Activated T-cell treated with anti-CD3 and anti-CD28 coated beads, Interleukin-2, amount 50 U/mL, for 4 hours (primary cell): Measurements from ENCODE around the gene NAT16. TPM values are rescaled to one million over a fixed set of nuclear protein-coding genes. Genes with fewer than 3 reads are reported as not detected.
"Not testable (repeated sequence)": the region's sequence is repeated elsewhere in the genome, so short reads cannot be mapped to it uniquely, and the experiment has no call there.

ENCODE experiments used
- ATAC-seq, 2 donors: fragments of 200-7000 bp; cut with Tn5 transposase; one replicate each; pipeline ENCODE4 v1.10.0; 2021
- DNase-seq: peaks from one replicate; pipeline ENCODE4 v3.0.0-alpha.2; 2020
- H3K27me3 Mint-ChIP-seq: one replicate; pipeline ENCODE4 v1.8.0; 2021; ENCODE audit warnings: low read depth, mixed read lengths
- H3K36me3 Mint-ChIP-seq: one replicate; pipeline ENCODE4 v1.8.0; 2022; ENCODE audit warnings: mixed read lengths; ENCODE audit not compliant: insufficient read depth
- H3K4me1 Mint-ChIP-seq: one replicate; pipeline ENCODE4 v1.8.0; 2021; ENCODE audit warnings: low read depth, mixed read lengths
- H3K4me3 Mint-ChIP-seq: one replicate; pipeline ENCODE4 v1.8.0; 2021; ENCODE audit warnings: mild to moderate bottlenecking, moderate library complexity, mixed read lengths
- H3K9me3 Mint-ChIP-seq: one replicate; pipeline ENCODE4 v1.8.0; 2021; ENCODE audit warnings: mixed read lengths
- total RNA-seq, 3 donors: library from RNA; stranded (reverse); gene quantifications; one replicate each; pipeline ENCODE4 v1.2.1, GENCODE V29; 2021

NAT16 gene
- total RNA-seq, 3 donors from 2014 or later: not detected

DNA sequence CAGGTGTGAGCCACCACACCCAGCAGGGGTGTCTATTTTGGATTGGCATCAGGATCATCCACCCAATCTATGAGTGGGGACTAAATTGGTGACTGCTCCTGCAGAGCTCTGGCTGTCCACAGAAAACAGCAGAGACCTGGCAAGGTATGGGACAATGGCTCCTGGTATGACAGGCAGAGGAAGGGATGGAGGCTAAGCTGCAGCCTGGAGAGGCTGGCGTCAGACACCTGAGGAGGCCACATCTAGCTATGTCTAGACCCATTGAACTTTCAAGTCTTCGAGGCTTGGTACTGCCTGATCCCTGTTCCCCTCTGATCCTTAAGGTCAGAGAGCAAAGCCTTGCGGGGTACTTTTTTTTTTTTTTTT, 56.4 kb downstream of the NAT16 start:
- Mint-ChIP-seq H3K27me3 (peaks cover 60% of the 10 kb centered on the region), H3K9me3 (no peaks in the 10 kb centered on the region), H3K4me1 (peaks cover 31% of the 10 kb centered on the region), H3K36me3 (no peaks in the 10 kb centered on the region), H3K4me3 (no peak overlapping the region)
- DNase-seq (no peak), ATAC-seq (no peak)

DNA sequence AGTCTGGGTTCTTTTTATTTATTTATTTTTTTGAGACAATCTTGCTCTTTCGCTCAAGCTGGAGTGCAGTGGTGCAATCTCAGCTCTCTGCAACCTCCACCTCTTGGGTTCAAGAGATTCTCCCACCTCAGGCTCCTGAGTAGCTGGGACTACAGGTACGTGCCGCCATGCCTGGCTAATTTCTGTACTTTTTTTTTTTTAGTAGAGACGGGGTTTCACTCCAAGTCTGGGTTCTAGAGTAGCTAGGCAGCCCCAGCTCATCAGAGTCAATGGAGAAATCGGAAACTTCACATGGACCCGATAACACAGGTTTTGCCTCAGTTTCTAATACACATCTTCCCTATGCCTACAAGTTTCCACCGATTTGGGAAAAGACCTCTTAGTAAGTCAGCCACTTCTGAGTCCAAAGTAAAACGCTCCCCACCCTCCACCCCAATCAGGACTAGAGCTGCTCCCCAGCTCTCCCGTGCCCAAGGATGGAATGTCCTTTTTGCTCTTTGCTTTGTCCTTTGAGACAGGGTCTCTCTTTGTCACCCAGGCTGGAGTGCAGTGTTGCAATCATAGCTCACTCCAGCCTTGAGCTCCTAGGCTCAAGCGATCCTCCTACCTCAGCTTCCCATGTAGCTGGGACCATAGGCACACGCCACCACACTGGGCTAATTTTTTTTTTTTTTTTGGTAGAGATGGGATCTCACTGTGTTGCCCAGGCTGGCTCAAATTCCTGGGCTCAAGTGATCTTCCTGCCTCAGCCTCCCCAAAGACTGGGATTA, 57.0 kb downstream of the NAT16 start:
- DNase-seq (no peak), ATAC-seq (no peak)
- no peaks in the 10 kb centered on the region for H3K36me3 Mint-ChIP-seq
- no peak overlapping the region for H3K4me3 Mint-ChIP-seq
- peaks cover 31% of the 10 kb centered on the region for H3K4me1 Mint-ChIP-seq
- H3K9me3 Mint-ChIP-seq: no peaks in the 10 kb centered on the region
- peaks cover 63% of the 10 kb centered on the region for H3K27me3 Mint-ChIP-seq

DNA sequence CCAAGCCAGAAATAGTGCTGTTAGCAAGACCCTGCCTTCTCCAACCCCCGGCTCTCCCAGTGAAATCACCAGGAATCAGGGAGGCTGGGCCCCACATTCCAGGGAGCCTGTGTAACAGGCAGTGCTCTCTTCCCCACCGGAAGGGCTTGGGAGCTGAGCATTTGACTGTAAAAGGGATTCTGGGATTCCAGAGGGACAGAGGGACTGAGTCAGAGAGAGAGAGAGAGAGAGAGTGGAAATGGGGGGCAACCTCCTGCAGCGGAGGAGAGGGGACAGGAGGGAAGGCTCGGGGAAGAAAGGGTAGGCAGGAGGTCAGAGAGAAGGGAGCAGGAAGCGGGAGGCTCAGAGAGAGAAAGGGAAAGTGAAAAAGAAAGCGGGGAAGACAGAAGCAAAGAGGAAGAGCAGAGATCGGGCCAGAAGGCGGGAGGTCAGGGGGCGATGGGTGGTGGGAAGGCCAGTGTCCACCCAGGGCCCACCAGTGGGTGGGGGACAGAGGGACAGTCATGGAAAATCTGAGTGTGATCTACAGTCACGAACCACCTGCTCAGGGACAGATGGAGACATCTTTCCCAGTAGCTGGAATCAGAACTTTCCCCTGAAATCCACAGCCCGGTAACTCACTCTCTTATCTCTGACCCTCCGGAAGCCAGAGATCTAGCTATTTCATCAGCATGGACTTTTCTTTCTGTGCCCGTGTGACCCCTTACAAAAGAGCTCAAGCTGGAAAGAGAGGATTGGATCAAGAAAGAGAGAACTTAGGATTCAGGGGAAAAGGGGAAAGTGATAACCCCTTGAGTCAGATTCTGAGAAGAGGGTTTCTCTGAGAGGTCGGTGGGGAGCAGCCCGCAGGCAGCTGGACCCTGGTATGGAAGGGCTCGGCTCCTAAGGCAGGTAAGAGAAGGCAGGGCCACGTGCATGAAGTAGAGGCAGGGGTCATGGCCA, 57.8 kb downstream of the NAT16 start:
- Mint-ChIP-seq H3K27me3 (peaks cover 60% of the 10 kb centered on the region), H3K4me1 (peaks cover 29% of the 10 kb centered on the region), H3K4me3 (peak overlapping the region; percentile 16), H3K9me3 (no peaks in the 10 kb centered on the region), H3K36me3 (no peaks in the 10 kb centered on the region)
- ATAC-seq (peak in 1 of 2 donors; percentile 34), DNase-seq (no peak)

DNA sequence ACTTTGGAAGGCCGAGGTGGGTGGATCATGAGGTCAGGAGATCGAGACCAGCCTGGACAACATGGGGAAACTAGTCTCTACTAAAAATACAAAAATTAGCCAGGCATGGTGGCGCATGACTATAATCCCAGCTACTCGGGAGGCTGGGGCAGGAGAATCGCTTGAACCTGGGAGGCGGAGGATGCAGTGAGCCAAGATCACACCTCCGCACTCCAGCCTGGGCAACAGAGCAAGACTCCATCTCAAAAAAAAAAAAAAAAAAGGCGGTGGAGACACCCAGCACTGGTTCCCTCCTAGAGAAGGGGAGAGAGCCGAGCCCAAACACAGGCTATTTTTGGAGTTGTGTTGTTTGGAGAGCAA, 58.5 kb downstream of the NAT16 start:
- H3K9me3 Mint-ChIP-seq, DNase-seq, ATAC-seq, H3K4me3 Mint-ChIP-seq, H3K36me3 Mint-ChIP-seq: not testable (repeated sequence)
- Mint-ChIP-seq H3K4me1 (peaks cover 22% of the 10 kb centered on the region), H3K27me3 (peaks cover 53% of the 10 kb centered on the region)

Other genes starting within 250 kb of the NAT16 start
- under 1 TPM in 1 of 3 donors, not detected in 2; 0.16 TPM for gene MUC3A, start 230.8 kb downstream of the NAT16 start, total RNA-seq
- gene MUC12, start 210.7 kb downstream of the NAT16 start, total RNA-seq: under 1 TPM; 0.16 to 0.20 (median 0.19) TPM
- gene MUC17, start 160.2 kb downstream of the NAT16 start, total RNA-seq: not detected
- 10 to 100 TPM; 23.9 to 26.8 (median 24.2) TPM for gene TRIM56, start 94.8 kb downstream of the NAT16 start, total RNA-seq
- under 1 TPM; 0.18 to 0.46 (median 0.33) TPM for gene SERPINE1, start 53.2 kb downstream of the NAT16 start, total RNA-seq
- 10 to 100 TPM; 27.6 to 32.9 (median 28.3) TPM for gene AP1S1, start 25.8 kb downstream of the NAT16 start, total RNA-seq
- not detected for gene VGF, start 14.7 kb downstream of the NAT16 start, total RNA-seq
- gene MOGAT3, start 20.7 kb upstream of the NAT16 start, total RNA-seq: not detected
- gene PLOD3, start 37.3 kb upstream of the NAT16 start, total RNA-seq: 10 to 100 TPM; 30.1 to 38.9 (median 33.2) TPM
- 10 to 100 TPM; 50.4 to 55.0 (median 53.2) TPM for gene ZNHIT1, start 37.9 kb upstream of the NAT16 start, total RNA-seq
- gene CLDN15, start 57.5 kb upstream of the NAT16 start, total RNA-seq: 10 to 100 TPM; 15.6 to 18.5 (median 17.6) TPM
- 100 to 1,000 TPM; 126 to 148 (median 136) TPM for gene FIS1, start 64.8 kb upstream of the NAT16 start, total RNA-seq
- 10 to 100 TPM in 1 of 3 donors, 1 to 10 TPM in 2; 7.7 to 10.7 (median 8.3) TPM for gene IFT22, start 141.5 kb upstream of the NAT16 start, total RNA-seq
- gene COL26A1, start 182.6 kb upstream of the NAT16 start, total RNA-seq: under 1 TPM in 1 of 3 donors, not detected in 2; 0.05 TPM